DMS 273 (cell line): ENCODE measurements around the gene ROBO1.
A peak's percentile ranks its signal among the peaks of the same experiment; 100 is the strongest.

ENCODE experiments used
- DNase-seq: peaks from one replicate; lab custom pipeline; 2025; ENCODE audit not compliant: unreplicated experiment; lab: John Stamatoyannopoulos, UW

The ROBO1 gene

GRCh38 chr3:79253271-79253670, 514.5 kb downstream of the ROBO1 start:
- DNase-seq: no peak

DNA sequence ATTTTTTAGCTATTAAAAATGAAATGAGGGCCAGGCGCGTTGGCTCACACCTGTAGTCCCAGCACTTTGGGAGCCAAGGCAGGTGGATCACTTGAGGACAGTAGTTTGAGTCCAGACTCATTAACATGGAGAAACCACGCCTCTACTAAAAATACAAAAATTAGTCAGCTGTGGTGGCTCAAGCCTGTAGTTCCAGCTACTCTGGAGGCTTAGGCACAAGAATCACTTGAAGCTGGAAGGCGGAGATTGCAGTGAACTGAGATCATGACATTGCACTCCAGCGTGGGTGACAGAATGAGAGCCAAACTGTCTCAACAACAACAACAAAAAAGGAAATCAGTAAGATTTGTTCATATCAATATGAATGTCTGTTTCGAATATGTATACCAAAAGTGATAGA, 517.1 kb downstream of the ROBO1 start:
- DNase-seq: no peak

DNA sequence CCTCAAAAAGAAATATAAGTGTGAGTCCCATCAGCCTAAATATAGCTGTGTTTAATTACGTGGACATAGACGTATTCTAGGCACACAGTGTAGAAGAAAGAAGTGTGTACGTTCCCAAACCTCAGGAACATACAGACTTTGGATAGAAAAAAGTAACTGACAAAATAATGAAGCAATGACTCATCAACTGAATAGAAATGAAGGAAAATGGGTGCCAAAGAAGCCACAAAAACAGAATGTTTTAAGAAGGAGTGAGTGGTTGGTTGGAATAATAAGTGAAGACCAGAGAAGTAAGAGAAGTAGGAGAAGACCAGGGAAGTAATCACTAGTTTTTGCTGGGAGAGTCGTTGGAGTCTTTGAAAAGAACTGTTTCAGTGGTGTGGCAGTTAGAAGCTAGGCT, 518.1 kb downstream of the ROBO1 start:
- DNase-seq: no peak

GRCh38 chr3:79247725-79248043, 520.1 kb downstream of the ROBO1 start:
- DNase-seq: peak; percentile 10

GRCh38 chr3:79246875-79247724, 520.7 kb downstream of the ROBO1 start:
- DNase-seq: no peak

DNA sequence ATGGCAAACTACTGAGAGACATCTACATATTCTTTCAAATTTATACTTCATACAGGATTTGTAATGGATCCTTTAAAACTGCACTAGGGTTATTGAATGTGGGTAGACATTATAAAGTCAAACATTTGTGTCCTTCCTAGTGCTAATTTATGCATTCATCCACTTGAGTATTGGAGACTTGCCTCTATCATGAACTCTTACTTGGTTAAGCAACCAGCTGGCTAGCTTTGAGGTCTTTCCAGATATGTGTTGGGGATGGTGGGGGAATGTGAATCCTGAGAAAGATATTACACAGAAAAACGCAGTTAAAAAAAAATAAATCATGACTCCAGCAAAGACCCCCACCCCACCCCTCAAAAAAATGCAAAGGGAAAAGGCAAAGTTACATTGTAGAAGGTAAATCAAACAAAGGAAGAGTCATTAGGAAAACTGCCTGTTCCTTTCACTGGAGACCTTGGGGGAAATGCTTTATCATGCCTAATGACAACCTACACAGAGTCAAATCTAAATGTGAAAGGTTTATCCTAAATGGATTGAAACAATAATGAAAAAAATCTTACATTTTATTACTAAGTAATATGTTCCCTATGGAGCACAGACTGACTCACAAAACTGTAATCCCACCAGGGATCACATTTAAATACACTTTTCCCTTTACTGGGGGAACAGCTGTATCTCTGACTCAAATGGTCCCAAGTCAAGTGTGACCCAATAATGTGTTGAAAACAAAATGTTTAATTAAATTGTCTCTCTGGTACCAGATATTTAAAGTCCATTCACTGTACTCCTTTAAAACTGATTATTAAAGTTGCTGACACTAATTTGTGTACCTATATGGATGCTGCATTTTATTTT, 522.3 kb downstream of the ROBO1 start:
- DNase-seq: peak; percentile 23

DNA sequence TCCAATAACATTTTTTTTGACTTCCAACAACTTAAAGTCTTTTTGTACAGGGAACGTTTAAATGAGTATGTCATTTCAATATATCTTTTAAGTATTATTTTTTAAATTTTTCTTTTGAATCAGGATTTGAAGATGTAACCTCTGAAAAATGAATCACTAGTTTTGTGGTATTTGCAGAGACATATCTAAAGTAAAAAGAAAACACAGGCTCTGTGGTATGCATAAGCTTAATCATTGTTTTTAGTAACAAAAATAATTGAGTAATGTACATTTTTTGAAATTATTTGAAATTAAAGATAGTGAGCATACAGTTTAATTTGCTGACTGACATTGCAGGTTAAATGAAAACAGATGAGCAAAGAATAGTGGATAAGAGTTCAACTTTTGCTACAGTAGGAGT, 531.3 kb downstream of the ROBO1 start:
- no peak for DNase-seq

GRCh38 chr3:79233431-79234060, 534.3 kb downstream of the ROBO1 start:
- no peak for DNase-seq

DNA sequence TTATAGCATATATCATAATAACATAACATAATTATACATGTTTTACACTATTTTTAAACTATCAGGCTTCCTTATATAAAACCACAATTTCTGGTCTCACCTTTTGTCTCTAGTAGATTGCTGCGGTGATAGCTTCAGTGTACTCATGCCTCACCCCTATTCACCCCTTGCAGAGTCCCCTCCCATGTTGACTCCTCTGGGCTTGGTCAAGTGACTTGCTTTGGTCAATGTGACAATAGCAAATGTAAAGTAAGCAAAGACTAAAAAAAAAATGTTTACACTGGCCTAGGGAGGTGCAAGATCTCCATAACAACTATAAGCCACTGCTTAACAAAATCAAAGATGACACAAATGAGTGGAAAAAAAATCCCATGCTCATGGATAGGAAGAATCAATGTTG, 537.5 kb downstream of the ROBO1 start:
- no peak for DNase-seq

DNA sequence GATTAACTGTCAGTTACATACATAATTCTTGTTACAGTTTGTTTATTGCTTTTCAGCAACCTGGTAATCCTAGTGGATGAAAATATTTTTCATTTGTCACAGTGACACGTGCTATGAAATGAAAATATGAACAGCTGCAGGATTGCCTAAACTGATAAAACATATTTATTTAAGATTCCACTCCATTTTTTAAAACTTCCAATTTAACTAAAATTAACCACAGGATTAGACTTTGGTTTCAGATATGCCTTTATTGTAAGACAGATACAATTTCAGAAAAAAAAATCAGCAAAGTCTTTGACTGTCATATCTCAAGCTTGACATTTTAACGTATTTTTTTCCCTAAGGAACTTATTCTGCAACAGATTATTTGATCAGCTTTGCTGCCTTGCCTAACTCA, 550.7 kb downstream of the ROBO1 start:
- no peak for DNase-seq

GRCh38 chr3:79215286-79215685, 552.5 kb downstream of the ROBO1 start:
- DNase-seq: no peak

- DNase-seq: peak; percentile 15
These were observed 556.0 kb downstream of the ROBO1 start for GRCh38 chr3:79211586-79212359.

DNA sequence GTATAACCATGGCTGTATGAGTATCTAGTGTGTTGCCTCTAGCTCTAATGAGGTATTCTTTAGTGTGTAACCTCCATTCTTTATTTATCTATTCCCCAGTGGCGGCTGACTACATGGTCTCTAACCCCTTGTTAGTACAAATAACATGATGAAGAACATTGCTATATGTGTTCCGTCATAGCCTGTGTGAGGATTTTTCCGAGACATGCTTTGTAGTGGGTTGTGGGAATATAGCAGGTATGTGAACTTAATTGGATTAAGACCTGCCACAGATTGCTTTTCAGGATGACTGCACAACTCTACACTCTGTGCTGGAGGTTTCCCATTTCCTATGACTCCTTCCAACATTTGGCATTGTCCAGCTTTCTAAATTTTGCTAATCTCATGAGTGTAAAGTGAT, 563.4 kb downstream of the ROBO1 start:
- DNase-seq: no peak

- DNase-seq: peak; percentile 23
These were observed 564.7 kb downstream of the ROBO1 start for GRCh38 chr3:79203144-79203519.

DNA sequence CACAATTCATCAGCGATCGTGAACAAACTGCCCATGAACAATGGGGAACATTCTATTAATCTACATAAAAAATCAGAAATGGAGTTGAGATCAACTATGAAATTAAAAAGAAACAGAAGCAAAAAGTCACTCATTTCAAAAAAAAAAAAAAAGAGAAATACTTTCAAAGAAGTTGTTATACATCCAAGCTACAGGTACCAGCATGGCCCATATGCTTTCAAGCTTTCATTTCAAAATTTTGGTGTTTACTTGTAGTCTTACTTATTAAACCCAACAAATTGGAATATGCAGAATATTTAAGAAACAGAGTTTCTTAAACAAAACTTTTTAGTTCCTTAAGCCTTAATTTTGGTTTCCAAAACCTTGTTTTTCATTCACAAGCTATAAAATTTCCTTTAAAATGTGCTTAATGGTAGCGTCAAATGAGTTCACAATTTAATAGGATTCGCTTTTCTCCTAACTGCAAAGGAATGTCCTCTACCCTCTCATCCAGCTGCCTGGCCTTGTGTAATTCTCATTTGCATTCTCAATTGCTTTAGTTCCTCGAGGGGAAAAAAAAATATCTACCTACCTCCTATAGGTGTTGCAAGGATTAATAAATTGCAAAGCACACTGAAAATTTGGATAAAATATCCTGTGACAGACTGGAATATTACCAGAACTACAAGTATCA, 565.2 kb downstream of the ROBO1 start:
- no peak for DNase-seq

DNA sequence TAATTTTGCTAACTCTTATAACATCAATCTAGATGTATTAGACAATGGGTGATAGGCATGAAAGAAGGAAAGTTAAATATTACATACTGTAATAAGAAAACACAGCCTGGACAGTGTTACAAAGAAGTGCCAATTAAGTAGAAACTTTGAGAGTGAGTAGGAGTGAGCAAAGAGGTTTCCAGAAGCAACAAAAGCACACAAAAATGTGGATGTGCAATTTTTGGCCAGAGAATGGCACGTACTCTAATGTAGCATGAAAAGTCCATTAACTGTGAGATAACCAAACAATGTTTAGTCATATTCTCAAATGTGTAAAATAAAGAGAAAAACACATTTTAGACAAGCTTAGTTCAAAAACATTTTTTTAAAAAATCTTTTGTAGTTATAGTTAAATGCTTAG, 567.3 kb downstream of the ROBO1 start:
- no peak for DNase-seq

DNA sequence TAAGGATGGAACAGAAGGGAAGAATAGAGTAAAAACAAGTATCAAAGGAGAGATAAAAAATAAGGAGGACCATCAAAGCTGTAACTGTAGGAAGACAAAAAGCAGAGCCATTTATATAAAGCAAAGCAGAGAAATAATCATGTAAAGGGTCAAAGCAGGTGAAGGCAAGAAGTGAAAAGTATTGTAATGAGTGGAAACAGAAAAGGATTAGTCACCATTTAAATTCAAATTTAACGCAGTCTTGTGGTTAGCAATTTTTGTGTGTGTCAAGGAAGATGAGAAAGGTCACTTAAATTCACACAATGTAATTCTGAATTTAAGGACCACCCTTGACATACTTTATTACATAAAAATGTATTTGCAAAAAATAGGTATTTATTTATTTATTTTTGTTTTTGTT, 567.8 kb downstream of the ROBO1 start:
- DNase-seq: no peak

DNA sequence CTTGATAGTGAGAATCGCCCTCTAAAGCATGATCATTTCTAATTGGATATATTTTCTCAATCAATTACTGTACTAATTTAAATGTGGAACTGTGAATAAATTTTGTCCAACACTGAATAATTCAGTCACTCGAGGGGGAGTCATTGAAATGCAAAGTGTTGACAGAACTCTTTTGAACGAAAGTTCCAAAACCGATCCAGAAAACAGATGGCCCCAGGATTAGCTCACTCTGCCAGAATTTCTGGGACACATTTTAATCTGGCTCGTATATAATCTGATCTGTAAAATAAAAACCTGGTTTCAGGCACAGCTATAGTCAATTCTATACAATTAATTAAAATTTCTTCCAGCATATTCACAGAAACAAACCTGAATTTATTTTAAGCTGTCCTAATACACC, 580.4 kb downstream of the ROBO1 start:
- peak; percentile 70 for DNase-seq

DNA sequence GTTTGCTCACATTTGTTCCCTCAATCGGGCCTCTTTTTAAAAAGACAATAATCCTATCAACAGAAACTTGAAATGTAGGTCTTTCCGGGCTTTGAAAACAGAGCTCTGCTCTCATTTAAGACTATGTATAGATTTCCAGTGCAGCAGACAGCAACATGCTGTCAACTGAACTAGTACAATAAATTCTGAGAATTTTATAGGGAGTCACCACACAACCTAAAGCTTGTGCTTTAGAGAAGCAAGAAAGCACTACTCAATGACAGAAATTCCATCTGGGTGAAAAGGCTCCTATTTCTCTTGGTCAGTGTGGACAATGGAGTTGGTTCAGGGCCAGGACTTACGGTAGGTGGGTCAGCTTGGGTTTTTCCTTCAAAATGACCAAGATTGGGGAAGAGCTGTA, 583.5 kb downstream of the ROBO1 start:
- no peak for DNase-seq

- DNase-seq: peak; percentile 27
These were observed 584.3 kb downstream of the ROBO1 start for GRCh38 chr3:79183496-79183895.
